ENCODE data around the gene SORBS2.

DNA sequence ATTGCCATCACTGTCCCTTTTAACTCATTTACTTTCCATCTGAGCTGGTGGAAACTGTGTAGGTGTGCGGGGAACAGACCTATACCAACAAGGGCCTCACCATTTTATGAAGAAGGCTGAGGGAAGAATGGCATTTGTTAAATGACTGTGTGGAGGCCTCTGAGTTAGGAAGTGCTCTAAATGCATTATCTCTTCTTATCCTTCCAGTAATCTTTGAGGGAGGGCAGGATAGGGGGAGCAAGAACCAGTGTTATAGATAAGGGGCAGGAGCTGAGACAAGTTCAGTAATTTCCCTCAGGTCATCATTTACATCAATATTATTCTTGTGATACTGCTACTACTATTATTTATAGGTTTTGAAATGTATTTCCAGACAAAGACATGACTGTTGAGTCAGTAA lies 154.3 kb downstream of the SORBS2 start:
- TF ChIP-seq, protein P1, sequence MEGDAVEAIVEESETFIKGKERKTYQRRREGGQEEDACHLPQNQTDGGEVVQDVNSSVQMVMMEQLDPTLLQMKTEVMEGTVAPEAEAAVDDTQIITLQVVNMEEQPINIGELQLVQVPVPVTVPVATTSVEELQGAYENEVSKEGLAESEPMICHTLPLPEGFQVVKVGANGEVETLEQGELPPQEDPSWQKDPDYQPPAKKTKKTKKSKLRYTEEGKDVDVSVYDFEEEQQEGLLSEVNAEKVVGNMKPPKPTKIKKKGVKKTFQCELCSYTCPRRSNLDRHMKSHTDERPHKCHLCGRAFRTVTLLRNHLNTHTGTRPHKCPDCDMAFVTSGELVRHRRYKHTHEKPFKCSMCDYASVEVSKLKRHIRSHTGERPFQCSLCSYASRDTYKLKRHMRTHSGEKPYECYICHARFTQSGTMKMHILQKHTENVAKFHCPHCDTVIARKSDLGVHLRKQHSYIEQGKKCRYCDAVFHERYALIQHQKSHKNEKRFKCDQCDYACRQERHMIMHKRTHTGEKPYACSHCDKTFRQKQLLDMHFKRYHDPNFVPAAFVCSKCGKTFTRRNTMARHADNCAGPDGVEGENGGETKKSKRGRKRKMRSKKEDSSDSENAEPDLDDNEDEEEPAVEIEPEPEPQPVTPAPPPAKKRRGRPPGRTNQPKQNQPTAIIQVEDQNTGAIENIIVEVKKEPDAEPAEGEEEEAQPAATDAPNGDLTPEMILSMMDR (IDR thresholded peaks at IDR 0.05), result no peak
- no peak for TF ChIP-seq POLR2A (IDR thresholded peaks at IDR 0.05)

Measured in gastroesophageal sphincter (tissue), 3 donors.